PC-3 (cell line): ENCODE data around the gene CRYBG3. TPM values are rescaled to one million over a fixed set of nuclear protein-coding genes. Genes with fewer than 3 reads are reported as not detected.

Source experiments
- ATAC-seq: fragments of 200-7000 bp; cut with Tn5 transposase; 2 replicates; pipeline ENCODE4 v1.9.1; 2020; ENCODE audit warnings: mild to moderate bottlenecking, moderate library complexity
- BruUV-seq: library from RNA; stranded (reverse); fragments of 400-500 nt; replicated peaks from 2 replicates; lab custom pipeline; 2021; lab: Mats Ljungman, UMichigan
- CTCF ChIA-PET: fragments of 300-600 bp; sonication (Branson Sonifier 250); formaldehyde crosslinking; loops from one replicate; lab custom pipeline; 2022; ENCODE audit warnings: antibody characterized with exemption; lab: Charles Lee
- POLR2A ChIA-PET: fragments of 300-600 bp; sonication (Branson Sonifier 250); formaldehyde crosslinking; loops from one replicate; lab custom pipeline; 2022; ENCODE audit warnings: antibody characterized with exemption; ENCODE audit not compliant: unreplicated experiment; lab: Charles Lee
- DNase-seq: peaks from one replicate; pipeline ENCODE4 v3.0.0-alpha.2; 2015
- H2AFZ ChIP-seq: fragments of 300-600 bp; sonication (generic); 2 replicates; pipeline ENCODE4 v1.6.0; 2016; ENCODE audit warnings: antibody characterized with exemption, low read length
- H3F3A ChIP-seq: fragments of 300-600 bp; sonication (generic); one replicate; pipeline ENCODE4 v1.6.0; 2017; ENCODE audit warnings: antibody characterized with exemption, low read length, control low read depth, mild to moderate bottlenecking; ENCODE audit not compliant: unreplicated experiment
- H3K27ac ChIP-seq: fragments of 300-600 bp; sonication (generic); 2 replicates; pipeline ENCODE4 v1.5.1; 2016; ENCODE audit warnings: mild to moderate bottlenecking, low read length
- H3K27me3 ChIP-seq: fragments of 300-600 bp; sonication (generic); 2 replicates; pipeline ENCODE4 v1.6.1; 2016; ENCODE audit warnings: low read length, mixed read lengths
- H3K36me3 ChIP-seq: fragments of 300-600 bp; sonication (generic); 2 replicates; pipeline ENCODE4 v1.6.1; 2016; ENCODE audit warnings: low read depth, mixed run types, low read length, mixed read lengths
- H3K4me1 ChIP-seq: fragments of 300-600 bp; sonication (generic); 2 replicates; pipeline ENCODE4 v1.5.1; 2016; ENCODE audit warnings: low read length; ENCODE audit not compliant: insufficient read depth
- H3K4me2 ChIP-seq: fragments of 300-600 bp; sonication (generic); 2 replicates; pipeline ENCODE4 v1.6.0; 2016; ENCODE audit warnings: low read length
- H3K4me3 ChIP-seq: fragments of 300-600 bp; sonication (generic); 2 replicates; pipeline ENCODE4 v1.5.1; 2016; ENCODE audit warnings: mild to moderate bottlenecking, low read length, mixed read lengths
- H3K79me2 ChIP-seq: fragments of 300-600 bp; sonication (generic); 2 replicates; pipeline ENCODE4 v1.6.1; 2017; ENCODE audit warnings: low read length, mixed read lengths
- H3K9ac ChIP-seq: fragments of 300-600 bp; sonication (generic); 2 replicates; pipeline ENCODE4 v1.6.0; 2016; ENCODE audit warnings: mild to moderate bottlenecking, low read length
- H3K9me2 ChIP-seq: fragments of 300-600 bp; sonication (generic); replicated peaks from 2 replicates; pipeline ENCODE4 v1.6.1; 2016; ENCODE audit warnings: mixed run types, low read length, mixed read lengths
- H3K9me3 ChIP-seq: fragments of 300-600 bp; sonication (generic); 2 replicates; pipeline ENCODE4 v1.6.1; 2016; ENCODE audit warnings: low read length, mixed read lengths
- H4K20me1 ChIP-seq: fragments of 300-600 bp; sonication (generic); 2 replicates; pipeline ENCODE4 v1.6.1; 2016; ENCODE audit warnings: low read length, mixed read lengths
- CTCF ChIP-seq: fragments of 300-600 bp; sonication (generic); conservative IDR thresholded peaks from 2 replicates; pipeline ENCODE4 v1.5.1; 2017; ENCODE audit warnings: antibody characterized with exemption, low read depth, mild to moderate bottlenecking, low read length
- EZH2 ChIP-seq: fragments of 300-600 bp; sonication (generic); IDR thresholded peaks from one replicate; pipeline ENCODE4 v1.6.1; 2017; ENCODE audit warnings: antibody characterized with exemption, mild to moderate bottlenecking, low read length; ENCODE audit not compliant: unreplicated experiment
- EZH2phosphoT487 ChIP-seq: fragments of 300-600 bp; sonication (generic); IDR thresholded peaks from 2 replicates; pipeline ENCODE4 v1.6.1; 2018; ENCODE audit warnings: mild to moderate bottlenecking, antibody characterized with exemption, low read length, borderline replicate concordance
- intact Hi-C: fragments of 100-400 bp; cut with micrococcal nuclease; formaldehyde crosslinking; loops from 2 replicates; pipeline ENCODE4 v1.9.0; 2023
- total RNA-seq: library from RNA; depleted of rRNA; stranded (reverse); fragments of >200 nt; gene quantifications from 2 replicates; pipeline ENCODE4 v1.2.3, GENCODE V29; 2014

The CRYBG3 gene
- total RNA-seq, 1 experiment from 2014 or later = 11.4 TPM

- Histone ChIP-seq H3K79me2 (no peaks in the 10 kb centered on the region), H3K4me1 (no peaks in the 10 kb centered on the region), H3K36me3 (no peaks in the 10 kb centered on the region), H3K27me3 (peaks cover 25% of the 10 kb centered on the region), H4K20me1 (no peaks in the 10 kb centered on the region), H3K4me2 (no peak overlapping the region), H2AFZ (no peak overlapping the region), H3F3A (no peaks in the 10 kb centered on the region), H3K9me2 (no peaks in the 10 kb centered on the region), H3K9me3 (no peaks in the 10 kb centered on the region), H3K4me3 (no peak overlapping the region), H3K27ac (no peak overlapping the region), H3K9ac (no peak overlapping the region)
- ChIA-PET POLR2A (no interaction called here), CTCF (no interaction called here)
- no peak for DNase-seq
- intact Hi-C loops = no loop called here
- no peak for ATAC-seq
- TF ChIP-seq EZH2phosphoT487 (no peak), EZH2 (no peak), CTCF (no peak)
- BruUV-seq = no TSS peak
Observed at GRCh38 chr3:97981886-97982285, 160.1 kb downstream of the CRYBG3 start.

- intact Hi-C loops = no loop called here
- H3K27me3 ChIP-seq = peaks cover 25% of the 10 kb centered on the region
- no peak overlapping the region for H3K4me2 ChIP-seq
- no peak overlapping the region for H3K4me3 ChIP-seq
- H3K36me3 ChIP-seq = no peaks in the 10 kb centered on the region
- ChIA-PET CTCF (no interaction called here), POLR2A (no interaction called here)
- H2AFZ ChIP-seq = no peak overlapping the region
- no peaks in the 10 kb centered on the region for H4K20me1 ChIP-seq
- DNase-seq (no peak), ATAC-seq (no peak)
- no TSS peak for BruUV-seq
- H3K9me3 ChIP-seq = no peaks in the 10 kb centered on the region
- no peak for TF ChIP-seq CTCF
- no peak for TF ChIP-seq EZH2
- TF ChIP-seq EZH2phosphoT487 = no peak
- no peaks in the 10 kb centered on the region for H3F3A ChIP-seq
- no peaks in the 10 kb centered on the region for H3K9me2 ChIP-seq
- H3K9ac ChIP-seq = no peak overlapping the region
- no peak overlapping the region for H3K27ac ChIP-seq
- H3K79me2 ChIP-seq = no peaks in the 10 kb centered on the region
- no peaks in the 10 kb centered on the region for H3K4me1 ChIP-seq
Observed at GRCh38 chr3:97983933-97984491, 162.2 kb downstream of the CRYBG3 start.

GRCh38 chr3:97987306-97987705 lies 165.5 kb downstream of the CRYBG3 start:
- no TSS peak for BruUV-seq
- TF ChIP-seq EZH2phosphoT487 (no peak), CTCF (no peak), EZH2 (no peak)
- Histone ChIP-seq H3K9me2 (no peaks in the 10 kb centered on the region), H4K20me1 (no peaks in the 10 kb centered on the region), H3K4me3 (no peak overlapping the region), H3K79me2 (no peaks in the 10 kb centered on the region), H3K9me3 (no peaks in the 10 kb centered on the region), H3K4me2 (no peak overlapping the region), H3K9ac (no peak overlapping the region), H3K27me3 (peaks cover 25% of the 10 kb centered on the region), H3K4me1 (no peaks in the 10 kb centered on the region), H3F3A (no peaks in the 10 kb centered on the region), H3K36me3 (no peaks in the 10 kb centered on the region), H2AFZ (no peak overlapping the region), H3K27ac (no peak overlapping the region)
- no peak for ATAC-seq
- no peak for DNase-seq
- POLR2A ChIA-PET = no interaction called here
- CTCF ChIA-PET = no interaction called here
- intact Hi-C loops = no loop called here
